A549 (cell line): Measurements from ENCODE around the gene YRDC. TPM values are rescaled to one million over a fixed set of nuclear protein-coding genes. Genes with fewer than 3 reads are reported as not detected.

ENCODE experiments used
- ATAC-seq, 2 experiments: fragments of 200-7000 bp in 1 of 2; fragments of >200 bp in 1 of 2; cut with Nextera tagmentation in 1 of 2; cut with Tn5 transposase in 1 of 2; 3 replicates each; pipeline versions ENCODE4 v1.8.0 to v1.9.1; 2018 to 2020; ENCODE audit warnings: mild to moderate bottlenecking in 1 of 2, moderate library complexity in 1 of 2
- CTCF ChIA-PET: fragments of 300-600 bp; sonication (Branson Sonifier 250); formaldehyde crosslinking; extraction: SDS; loops from one replicate; lab custom pipeline; 2021; ENCODE audit warnings: antibody characterized with exemption, inconsistent platforms; lab: Yijun Ruan, JAX
- POLR2A ChIA-PET: fragments of 350-600 bp; formaldehyde crosslinking; extraction: SDS; loops from one replicate; lab custom pipeline; 2021; ENCODE audit warnings: antibody characterized with exemption, inconsistent platforms; lab: Yijun Ruan, JAX
- DNase-seq, 2 experiments: peaks; one replicate each; pipeline versions ENCODE4 v3.0.0 to v3.0.0-alpha.2; 2011 to 2016; ENCODE audit warnings: low read depth in 1 of 2, low spot score in 1 of 2
- FAIRE-seq: peaks from 2 replicates; lab custom pipeline; 2011; peaks lifted over from hg19 to GRCh38; lab: Jason Lieb, UNC
- H3K27ac ChIP-seq, 2 experiments: fragments of >200 bp; sonication (Bioruptor Twin); formaldehyde crosslinking; 3 replicates each; pipeline ENCODE4 v1.5.1; 2016 to 2017
- H3K4me1 ChIP-seq: fragments of >200 bp; sonication (Bioruptor Twin); formaldehyde crosslinking; 3 replicates; pipeline ENCODE4 v1.6.1; 2016
- H3K4me2 ChIP-seq: fragments of >200 bp; sonication (Bioruptor Twin); formaldehyde crosslinking; 3 replicates; pipeline ENCODE4 v1.6.1; 2016
- H3K4me3 ChIP-seq: fragments of >200 bp; sonication (Bioruptor Twin); formaldehyde crosslinking; 3 replicates; pipeline ENCODE4 v1.5.1; 2016
- H3K9me3 ChIP-seq: fragments of >200 bp; sonication (Bioruptor Twin); formaldehyde crosslinking; 3 replicates; pipeline ENCODE4 v1.6.1; 2016
- BHLHE40 ChIP-seq: IDR thresholded peaks from 2 replicates; pipeline ENCODE4 v1.6.1; 2012; ENCODE audit warnings: low read depth, low read length, inconsistent platforms
- CBX8 ChIP-seq: fragments of 200-600 bp; sonication (generic); IDR thresholded peaks from 2 replicates; pipeline ENCODE4 v1.6.1; 2016
- CHD2 ChIP-seq: fragments of 150-350 bp; IDR thresholded peaks from 2 replicates; pipeline ENCODE4 v1.6.1; 2014; ENCODE audit warnings: low read length; ENCODE audit not compliant: partially characterized antibody
- EHMT2 ChIP-seq: fragments of 200-600 bp; sonication (generic); IDR thresholded peaks from 2 replicates; pipeline ENCODE4 v1.6.1; 2016; ENCODE audit warnings: antibody characterized with exemption, low read depth, mild to moderate bottlenecking, moderate library complexity
- EP300 ChIP-seq, 2 experiments: fragments of >200 bp; sonication (Bioruptor Twin); formaldehyde crosslinking; IDR thresholded peaks; 2 replicates in 1 of 2; 3 replicates in 1 of 2; pipeline ENCODE4 v1.6.1; 2016 to 2017
- ESRRA ChIP-seq: fragments of 150-350 bp; IDR thresholded peaks from 2 replicates; pipeline ENCODE4 v1.6.1; 2014; ENCODE audit warnings: mild to moderate bottlenecking, low read length, borderline replicate concordance
- FOSL2 ChIP-seq, 2 experiments: fragments of 450-650 bp in 1 of 2; fragments of >200 bp in 1 of 2; sonication (Bioruptor Twin) in 1 of 2; formaldehyde crosslinking; IDR thresholded peaks; 2 replicates each; pipeline versions ENCODE4 v1.5.0 to v1.6.1; 2016 to 2020; ENCODE audit warnings: mild to moderate bottlenecking in 1 of 2, moderate library complexity in 1 of 2
- FOXS1 ChIP-seq: fragments of 250-450 bp; sonication (Bioruptor Pico); IDR thresholded peaks from 2 replicates; pipeline ENCODE4 v1.5.0; 2020; ENCODE audit warnings: mild to moderate bottlenecking, moderate library complexity
- GATA3 ChIP-seq: IDR thresholded peaks from 2 replicates; pipeline ENCODE4 v1.6.1; 2012; ENCODE audit warnings: borderline replicate concordance
- HOXA7 ChIP-seq: fragments of 250-450 bp; sonication (Bioruptor Pico); IDR thresholded peaks from 2 replicates; pipeline ENCODE4 v1.5.0; 2020; ENCODE audit warnings: mild to moderate bottlenecking, moderate library complexity
- HOXB13 ChIP-seq: fragments of 250-450 bp; sonication (Bioruptor Pico); IDR thresholded peaks from 2 replicates; pipeline ENCODE4 v1.5.0; 2020; ENCODE audit warnings: low read depth, mild to moderate bottlenecking, moderate library complexity
- JUNB ChIP-seq: fragments of >200 bp; sonication (Bioruptor Twin); formaldehyde crosslinking; IDR thresholded peaks from 2 replicates; pipeline ENCODE4 v1.6.1; 2016
- MAZ ChIP-seq: fragments of 150-350 bp; IDR thresholded peaks from 2 replicates; pipeline ENCODE4 v1.6.1; 2014; ENCODE audit warnings: antibody characterized with exemption, low read depth, low read length, borderline replicate concordance
- NFE2L2 ChIP-seq: fragments of 150-350 bp; conservative IDR thresholded peaks from 2 replicates; pipeline ENCODE4 v1.6.1; 2014; ENCODE audit warnings: low read length
- PBX3 ChIP-seq: IDR thresholded peaks from 2 replicates; pipeline ENCODE4 v1.6.1; 2012
- PHF8 ChIP-seq: fragments of 200-600 bp; sonication (generic); IDR thresholded peaks from 2 replicates; pipeline ENCODE4 v1.6.1; 2016; ENCODE audit warnings: low read depth, mild to moderate bottlenecking, antibody characterized with exemption, moderate library complexity, borderline replicate concordance
- POLR2AphosphoS2 ChIP-seq: conservative IDR thresholded peaks from 2 replicates; pipeline ENCODE4 v1.6.1; 2012; ENCODE audit warnings: low read length, improper control_type of control experiment, inconsistent platforms
- RNF2 ChIP-seq: fragments of 200-600 bp; sonication (generic); IDR thresholded peaks from 2 replicates; pipeline ENCODE4 v1.6.1; 2016; ENCODE audit warnings: low read depth, mild to moderate bottlenecking, antibody characterized with exemption, moderate library complexity, borderline replicate concordance
- SMC3 ChIP-seq: fragments of >200 bp; sonication (Bioruptor Twin); formaldehyde crosslinking; IDR thresholded peaks from 3 replicates; pipeline ENCODE4 v1.6.1; 2018; ENCODE audit warnings: inconsistent platforms
- SREBF2 ChIP-seq: fragments of 450-650 bp; IDR thresholded peaks from 2 replicates; pipeline ENCODE4 v1.6.1; 2014; ENCODE audit warnings: mild to moderate bottlenecking, moderate library complexity
- WGBS: methylation state at CpG from one replicate; pipeline ENCODE4 v1.1.6; 2017; ENCODE audit errors: missing lambda C conversion rate; 5-methylcytosine and 5-hydroxymethylcytosine counted together
- polyA plus RNA-seq, 4 experiments: library from polyadenylated mRNA; depleted of rRNA in 3 of 4; stranded (reverse); fragments of >200 nt; fragmentation: RNase III in 1 of 4; extraction: RNeasy Plus Mini Kit Qiagen cat#74134 plus additional on column Dnase treatment in 1 of 4; gene quantifications; 2 replicates in 3 of 4; 3 replicates in 1 of 4; pipeline ENCODE4 v1.2.3, GENCODE V29; 2011 to 2017
- TF ChIP-seq, protein P1 (sequence below): fragments of >200 bp; sonication (Bioruptor Twin); formaldehyde crosslinking; IDR thresholded peaks from 2 replicates; pipeline ENCODE4 v1.6.1; 2016
- TF ChIP-seq, protein P2 (sequence below): fragments of 150-350 bp; IDR thresholded peaks from 2 replicates; pipeline ENCODE4 v1.6.1; 2014; ENCODE audit warnings: low read depth, mild to moderate bottlenecking, low read length
- TF ChIP-seq, protein P3 (sequence below): fragments of >200 bp; sonication (Bioruptor Twin); formaldehyde crosslinking; IDR thresholded peaks from 3 replicates; pipeline ENCODE4 v1.5.1; 2016

The YRDC gene
- polyA plus RNA-seq, 2 of the 4 experiments (the other 2 are of a cell fraction): 12.3 to 21.0 TPM

- Histone ChIP-seq H3K4me1 (peaks cover 6% of the 10 kb centered on the region; the same call in 2 of the 3 replicates), H3K27ac (no peak overlapping the region), H3K4me2 (no peak overlapping the region), H3K4me3 (no peak overlapping the region), H3K9me3 (no peaks in the 10 kb centered on the region)
- ChIA-PET POLR2A (interaction anchor here (0.8 kb wide), 1 partner anchor 9 kb away, joined by 3 read pairs; the partner anchor contains the start of gene MTF1), CTCF (interaction anchor here (0.6 to 3.1 kb wide), 3 partner anchors 9 to 378 kb away, joined by 3 to 29 read pairs (median 3); partner anchors contain the start of gene MTF1)
- ATAC-seq: no peak
- WGBS: 93% methylated on average over 6 of the region's 6 CpGs
- FAIRE-seq: no peak
- no peak for DNase-seq
- TF ChIP-seq NFE2L2: no peak
- TF ChIP-seq PHF8: no peak
- no peak for TF ChIP-seq SREBF2
- no peak for TF ChIP-seq JUNB
- TF ChIP-seq SMC3: no peak
- TF ChIP-seq BHLHE40: no peak
- TF ChIP-seq EP300 (IDR thresholded peaks at IDR 0.05): no peak
- no peak for TF ChIP-seq EHMT2
- TF ChIP-seq ESRRA: no peak
- TF ChIP-seq, all 56 proteins: peak for 0
Measured at GRCh38 chr1:37850352-37850955, 42.4 kb upstream of the YRDC start.

GRCh38 chr1:37849480-37849879, 41.5 kb upstream of the YRDC start:
- Histone ChIP-seq H3K9me3 (no peaks in the 10 kb centered on the region), H3K27ac (no peak overlapping the region), H3K4me1 (peaks cover 16% of the 10 kb centered on the region), H3K4me2 (no peak overlapping the region), H3K4me3 (no peak overlapping the region)
- FAIRE-seq (no peak), DNase-seq (no peak), ATAC-seq (no peak)
- 98% methylated on average over 3 of the region's 3 CpGs for WGBS
- TF ChIP-seq CBX8 (no peak), RNF2 (no peak), NFE2L2 (no peak), FOXS1 (CRISPR knock-in tag) (no peak), CHD2 (no peak), PBX3 (no peak), EP300 (IDR thresholded peaks at IDR 0.05) (no peak), SMC3 (no peak), FOSL2 (IDR thresholded peaks at IDR 0.05) (no peak), FOSL2 (CRISPR knock-in tag; IDR thresholded peaks at IDR 0.05) (no peak), HOXA7 (CRISPR knock-in tag) (no peak), PHF8 (no peak), POLR2AphosphoS2 (no peak), GATA3 (no peak), MAZ (no peak), HOXB13 (CRISPR knock-in tag) (no peak)
- TF ChIP-seq, protein P1, sequence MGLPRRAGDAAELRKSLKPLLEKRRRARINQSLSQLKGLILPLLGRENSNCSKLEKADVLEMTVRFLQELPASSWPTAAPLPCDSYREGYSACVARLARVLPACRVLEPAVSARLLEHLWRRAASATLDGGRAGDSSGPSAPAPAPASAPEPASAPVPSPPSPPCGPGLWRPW: no peak
- TF ChIP-seq, protein P2, sequence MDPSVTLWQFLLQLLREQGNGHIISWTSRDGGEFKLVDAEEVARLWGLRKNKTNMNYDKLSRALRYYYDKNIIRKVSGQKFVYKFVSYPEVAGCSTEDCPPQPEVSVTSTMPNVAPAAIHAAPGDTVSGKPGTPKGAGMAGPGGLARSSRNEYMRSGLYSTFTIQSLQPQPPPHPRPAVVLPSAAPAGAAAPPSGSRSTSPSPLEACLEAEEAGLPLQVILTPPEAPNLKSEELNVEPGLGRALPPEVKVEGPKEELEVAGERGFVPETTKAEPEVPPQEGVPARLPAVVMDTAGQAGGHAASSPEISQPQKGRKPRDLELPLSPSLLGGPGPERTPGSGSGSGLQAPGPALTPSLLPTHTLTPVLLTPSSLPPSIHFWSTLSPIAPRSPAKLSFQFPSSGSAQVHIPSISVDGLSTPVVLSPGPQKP: no peak
- TF ChIP-seq, protein P3, sequence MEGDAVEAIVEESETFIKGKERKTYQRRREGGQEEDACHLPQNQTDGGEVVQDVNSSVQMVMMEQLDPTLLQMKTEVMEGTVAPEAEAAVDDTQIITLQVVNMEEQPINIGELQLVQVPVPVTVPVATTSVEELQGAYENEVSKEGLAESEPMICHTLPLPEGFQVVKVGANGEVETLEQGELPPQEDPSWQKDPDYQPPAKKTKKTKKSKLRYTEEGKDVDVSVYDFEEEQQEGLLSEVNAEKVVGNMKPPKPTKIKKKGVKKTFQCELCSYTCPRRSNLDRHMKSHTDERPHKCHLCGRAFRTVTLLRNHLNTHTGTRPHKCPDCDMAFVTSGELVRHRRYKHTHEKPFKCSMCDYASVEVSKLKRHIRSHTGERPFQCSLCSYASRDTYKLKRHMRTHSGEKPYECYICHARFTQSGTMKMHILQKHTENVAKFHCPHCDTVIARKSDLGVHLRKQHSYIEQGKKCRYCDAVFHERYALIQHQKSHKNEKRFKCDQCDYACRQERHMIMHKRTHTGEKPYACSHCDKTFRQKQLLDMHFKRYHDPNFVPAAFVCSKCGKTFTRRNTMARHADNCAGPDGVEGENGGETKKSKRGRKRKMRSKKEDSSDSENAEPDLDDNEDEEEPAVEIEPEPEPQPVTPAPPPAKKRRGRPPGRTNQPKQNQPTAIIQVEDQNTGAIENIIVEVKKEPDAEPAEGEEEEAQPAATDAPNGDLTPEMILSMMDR: no peak
- CTCF ChIA-PET: interaction anchor here (0.6 to 3.1 kb wide), 2 partner anchors 10 to 249 kb away, joined by 3 to 29 read pairs; partner anchors contain the start of gene MTF1
- POLR2A ChIA-PET: no interaction called here
